KMS-11 (cell line): ENCODE results near the gene SMIM7.
A peak's percentile ranks its signal among the peaks of the same experiment; 100 is the strongest.

Source experiments
- H2AFZ ChIP-seq: fragments of 200-600 bp; sonication (generic); 2 replicates; pipeline ENCODE4 v1.6.1; 2016; ENCODE audit warnings: antibody characterized with exemption, mixed run types, low read depth
- H3K27ac ChIP-seq: fragments of 200-600 bp; sonication (generic); 2 replicates; pipeline ENCODE4 v1.6.1; 2016; ENCODE audit warnings: mild to moderate bottlenecking, mixed run types
- H3K27me3 ChIP-seq: fragments of 200-600 bp; sonication (generic); 2 replicates; pipeline ENCODE4 v1.6.1; 2017; ENCODE audit warnings: mild to moderate bottlenecking, low read depth, mixed run types, moderate library complexity; ENCODE audit not compliant: insufficient read depth
- H3K36me3 ChIP-seq: fragments of 200-600 bp; sonication (generic); 2 replicates; pipeline ENCODE4 v1.6.1; 2017; ENCODE audit warnings: mild to moderate bottlenecking, mixed run types; ENCODE audit not compliant: insufficient read depth
- H3K4me1 ChIP-seq: fragments of 200-600 bp; sonication (generic); 2 replicates; pipeline ENCODE4 v1.6.1; 2016; ENCODE audit warnings: mild to moderate bottlenecking, low read depth, mixed run types; ENCODE audit not compliant: poor library complexity, severe bottlenecking
- H3K4me2 ChIP-seq: fragments of 200-600 bp; sonication (generic); 2 replicates; pipeline ENCODE4 v1.7.0; 2016; ENCODE audit warnings: mild to moderate bottlenecking, mixed run types
- H3K4me3 ChIP-seq: fragments of 200-600 bp; sonication (generic); IDR thresholded peaks from 2 replicates; pipeline ENCODE4 v1.6.1; 2017; ENCODE audit warnings: low read depth, low read length, mixed read lengths; ENCODE audit not compliant: insufficient read depth
- H3K79me2 ChIP-seq: fragments of 200-600 bp; sonication (generic); 2 replicates; pipeline ENCODE4 v1.6.1; 2016; ENCODE audit warnings: low read depth, mixed run types; ENCODE audit not compliant: insufficient read depth
- H3K9ac ChIP-seq: fragments of 200-600 bp; sonication (generic); 2 replicates; pipeline ENCODE4 v1.6.1; 2016; ENCODE audit warnings: mild to moderate bottlenecking, mixed run types
- H4K20me1 ChIP-seq: fragments of 200-600 bp; sonication (generic); 2 replicates; pipeline ENCODE4 v1.6.1; 2016; ENCODE audit warnings: mild to moderate bottlenecking, mixed run types; ENCODE audit not compliant: insufficient read depth
- TF ChIP-seq, protein P1 (sequence below): fragments of 200-600 bp; sonication (generic); conservative IDR thresholded peaks from 2 replicates; pipeline ENCODE4 v1.6.1; 2017; ENCODE audit warnings: low read depth, mild to moderate bottlenecking, antibody characterized with exemption, low read length, moderate library complexity, mixed read lengths

SMIM7 gene

DNA sequence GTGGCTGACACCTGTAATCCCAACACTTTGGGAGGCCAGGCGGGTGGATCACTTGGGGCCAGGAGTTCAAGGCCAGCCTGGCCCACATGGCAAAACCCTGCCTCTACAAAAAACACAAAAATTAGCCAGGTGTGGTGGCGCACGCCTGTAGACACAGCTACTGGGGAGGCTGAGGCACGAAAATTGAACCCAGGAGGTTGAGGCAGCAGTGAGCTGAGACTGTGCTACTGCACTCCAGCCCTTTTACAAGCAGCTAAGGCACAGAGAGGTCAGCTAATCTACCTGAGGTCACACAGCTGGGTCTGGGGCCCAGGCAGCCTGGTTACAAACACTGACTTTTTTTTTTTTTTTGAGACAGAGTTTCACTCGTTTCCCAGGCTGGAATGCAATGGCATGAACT is 59.1 kb downstream of the SMIM7 start:
- Histone ChIP-seq H3K4me3 (no peak overlapping the region), H3K4me2 (0 out of 2 replicates have a peak overlapping the region, but pooled peaks have one; percentile 9), H4K20me1 (peaks cover 16% of the 10 kb centered on the region; the same call in 1 of the 2 replicates), H3K27me3 (no peaks in the 10 kb centered on the region), H3K79me2 (peaks cover 100% of the 10 kb centered on the region), H3K9ac (no peak overlapping the region), H2AFZ (no peak overlapping the region), H3K4me1 (peaks cover 91% of the 10 kb centered on the region), H3K27ac (no peak overlapping the region), H3K36me3 (no peaks in the 10 kb centered on the region)
- TF ChIP-seq, protein P1, sequence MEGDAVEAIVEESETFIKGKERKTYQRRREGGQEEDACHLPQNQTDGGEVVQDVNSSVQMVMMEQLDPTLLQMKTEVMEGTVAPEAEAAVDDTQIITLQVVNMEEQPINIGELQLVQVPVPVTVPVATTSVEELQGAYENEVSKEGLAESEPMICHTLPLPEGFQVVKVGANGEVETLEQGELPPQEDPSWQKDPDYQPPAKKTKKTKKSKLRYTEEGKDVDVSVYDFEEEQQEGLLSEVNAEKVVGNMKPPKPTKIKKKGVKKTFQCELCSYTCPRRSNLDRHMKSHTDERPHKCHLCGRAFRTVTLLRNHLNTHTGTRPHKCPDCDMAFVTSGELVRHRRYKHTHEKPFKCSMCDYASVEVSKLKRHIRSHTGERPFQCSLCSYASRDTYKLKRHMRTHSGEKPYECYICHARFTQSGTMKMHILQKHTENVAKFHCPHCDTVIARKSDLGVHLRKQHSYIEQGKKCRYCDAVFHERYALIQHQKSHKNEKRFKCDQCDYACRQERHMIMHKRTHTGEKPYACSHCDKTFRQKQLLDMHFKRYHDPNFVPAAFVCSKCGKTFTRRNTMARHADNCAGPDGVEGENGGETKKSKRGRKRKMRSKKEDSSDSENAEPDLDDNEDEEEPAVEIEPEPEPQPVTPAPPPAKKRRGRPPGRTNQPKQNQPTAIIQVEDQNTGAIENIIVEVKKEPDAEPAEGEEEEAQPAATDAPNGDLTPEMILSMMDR: no peak

DNA sequence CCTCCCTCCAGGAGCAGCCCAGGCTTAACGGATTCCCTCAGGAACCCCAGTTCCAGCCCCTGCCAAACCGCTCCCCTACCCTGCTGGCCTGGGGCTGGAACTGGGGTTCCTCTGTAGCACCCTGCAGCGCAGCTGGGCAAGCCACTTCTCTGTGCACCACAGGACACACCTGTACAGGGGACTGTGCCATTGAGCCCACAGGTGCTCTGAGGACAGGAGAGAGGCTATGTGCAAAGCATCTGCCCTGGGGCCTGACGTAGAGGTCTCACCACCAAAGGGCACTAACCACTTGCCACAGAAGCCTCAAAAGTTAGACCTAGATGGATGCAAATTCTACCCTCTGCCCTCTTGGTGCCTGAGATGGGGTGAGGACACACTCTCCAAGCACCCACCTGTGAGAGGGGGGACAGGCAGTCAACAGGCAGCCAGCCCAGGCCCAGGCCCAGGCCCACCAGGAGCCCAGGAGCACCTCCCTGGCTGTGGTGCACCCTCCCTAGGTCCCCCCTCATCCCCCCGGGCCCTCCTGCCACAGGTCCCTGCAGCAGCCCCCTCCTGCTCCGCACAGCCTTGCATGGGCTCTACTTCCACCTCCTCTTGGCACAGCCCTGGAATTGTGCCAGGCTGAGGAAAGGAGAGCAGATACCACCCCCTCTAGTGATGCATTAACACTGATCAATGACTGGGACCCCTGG is 60.1 kb downstream of the SMIM7 start:
- no peak overlapping the region for H3K4me2 ChIP-seq
- H3K79me2 ChIP-seq: peaks cover 99% of the 10 kb centered on the region
- H2AFZ ChIP-seq: no peak overlapping the region
- peaks cover 14% of the 10 kb centered on the region; the same call in 1 of the 2 replicates for H4K20me1 ChIP-seq
- H3K36me3 ChIP-seq: no peaks in the 10 kb centered on the region
- H3K27ac ChIP-seq: no peak overlapping the region
- H3K4me3 ChIP-seq: no peak overlapping the region
- TF ChIP-seq, protein P1: no peak
- H3K9ac ChIP-seq: no peak overlapping the region
- H3K4me1 ChIP-seq: peaks cover 91% of the 10 kb centered on the region
- H3K27me3 ChIP-seq: no peaks in the 10 kb centered on the region

DNA sequence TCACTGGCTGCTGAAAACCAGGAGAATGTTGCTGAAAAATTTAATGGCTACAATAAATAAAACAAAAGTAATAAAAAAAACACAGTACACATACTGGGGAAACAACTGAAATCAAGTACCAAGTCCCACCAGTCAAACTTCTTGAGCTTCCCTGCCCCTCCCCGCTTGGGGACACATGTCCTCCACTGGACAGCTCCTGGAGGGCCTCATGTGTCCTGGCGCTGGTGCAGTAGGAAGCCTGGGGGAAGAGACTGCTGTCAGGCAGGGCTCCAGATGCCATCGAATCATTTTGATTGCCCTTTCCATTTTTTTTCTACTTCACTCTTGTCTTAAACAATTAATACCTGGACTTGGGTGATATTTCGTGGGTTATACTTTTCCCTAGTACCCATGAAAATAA is 61.1 kb downstream of the SMIM7 start:
- peaks cover 14% of the 10 kb centered on the region; the same call in 1 of the 2 replicates for H4K20me1 ChIP-seq
- peaks cover 91% of the 10 kb centered on the region for H3K4me1 ChIP-seq
- H3K4me3 ChIP-seq: no peak overlapping the region
- H3K4me2 ChIP-seq: no peak overlapping the region
- H3K79me2 ChIP-seq: peaks cover 91% of the 10 kb centered on the region
- no peaks in the 10 kb centered on the region for H3K27me3 ChIP-seq
- no peaks in the 10 kb centered on the region for H3K36me3 ChIP-seq
- no peak overlapping the region for H2AFZ ChIP-seq
- H3K9ac ChIP-seq: no peak overlapping the region
- H3K27ac ChIP-seq: no peak overlapping the region
- TF ChIP-seq, protein P1: no peak

DNA sequence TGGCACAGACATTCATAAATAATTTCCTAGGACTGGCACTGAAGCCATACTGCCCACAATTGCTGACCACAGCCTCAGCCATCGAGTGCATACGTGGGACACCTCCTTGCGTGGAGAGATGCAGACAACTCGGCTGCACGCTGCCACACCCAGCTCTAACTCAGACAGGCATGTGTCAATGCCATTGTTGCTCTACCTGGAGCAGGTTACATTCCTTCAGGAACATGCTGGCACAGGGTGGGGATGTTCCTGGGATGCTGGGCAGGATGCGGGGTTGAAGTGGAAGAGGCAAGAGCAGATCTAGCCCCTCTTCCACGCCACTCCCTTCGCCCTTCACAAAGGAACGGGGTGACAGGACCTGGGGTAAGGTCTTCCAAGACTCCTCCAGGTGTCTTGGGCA is 63.5 kb downstream of the SMIM7 start:
- H3K4me2 ChIP-seq: peak overlapping the region; percentile 99
- peaks cover 5% of the 10 kb centered on the region; the same call in 1 of the 2 replicates for H4K20me1 ChIP-seq

More for the DNA sequence above, 63.5 kb downstream of the SMIM7 start:
- Histone ChIP-seq H3K4me3 (no peak overlapping the region), H3K27ac (peak overlapping the region; percentile 99), H3K27me3 (no peaks in the 10 kb centered on the region), H3K4me1 (peaks cover 99% of the 10 kb centered on the region), H3K79me2 (peaks cover 91% of the 10 kb centered on the region), H2AFZ (no peak overlapping the region), H3K36me3 (no peaks in the 10 kb centered on the region), H3K9ac (no peak overlapping the region)
- TF ChIP-seq, protein P1: no peak
